Measurements from ENCODE around the gene PHYHD1. TPM values are rescaled to one million over a fixed set of nuclear protein-coding genes. Genes with fewer than 3 reads are reported as not detected.

PHYHD1 gene
- total and polyA plus RNA-seq, 8 donors, result 20.7 to 71.3 (median 45.9) TPM

DNA sequence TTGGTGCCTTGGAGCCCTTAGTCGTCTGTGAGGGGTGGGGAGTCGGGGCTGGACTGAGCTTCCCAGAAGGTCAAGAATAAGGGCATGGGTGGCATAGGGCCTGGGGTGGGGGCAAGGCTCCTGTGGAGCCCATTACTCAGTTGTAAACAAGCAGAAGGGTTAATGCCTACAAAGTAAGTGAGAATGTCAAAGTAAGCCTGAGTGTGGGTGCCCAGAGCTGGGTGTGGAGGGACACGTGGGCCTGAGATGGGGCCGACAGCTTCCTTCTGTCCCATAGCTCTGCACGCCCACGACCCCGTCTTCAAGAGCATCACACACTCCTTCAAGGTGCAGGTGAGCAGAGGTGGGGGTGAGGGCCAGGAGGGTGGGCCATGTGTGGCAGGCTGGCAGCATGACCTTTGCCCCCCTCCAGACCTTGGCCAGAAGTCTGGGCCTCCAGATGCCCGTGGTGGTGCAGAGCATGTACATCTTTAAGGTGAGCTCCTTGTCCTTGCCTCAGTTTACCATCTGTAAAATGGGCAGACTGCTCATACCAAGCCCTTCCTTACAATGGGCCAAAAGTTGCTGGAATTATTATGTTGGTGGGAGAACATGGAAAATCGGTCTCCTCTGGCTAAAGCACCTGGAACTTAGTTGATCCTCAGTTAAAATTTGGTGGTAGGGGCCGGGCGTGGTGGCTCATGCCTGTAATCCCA lies 15.5 kb downstream of the PHYHD1 start:
- no peaks in the 10 kb centered on the region for H3K27me3 ChIP-seq
- H3K27ac ChIP-seq, result no peak overlapping the region
- DNase-seq (peak in 1 of 6 donors; percentile 48), FAIRE-seq (no peak), ATAC-seq (no peak)
- no peak for TF ChIP-seq CTCF (IDR thresholded peaks at IDR 0.05)
- H3K9me3 ChIP-seq, result no peaks in the 10 kb centered on the region
- no peak overlapping the region for H3K4me3 ChIP-seq
- no peaks in the 10 kb centered on the region for H3K36me3 ChIP-seq
- 83 to 85% methylated on average over 11 of the region's 11 CpGs for WGBS, 2 donors
- H3K4me1 ChIP-seq, result no peaks in the 10 kb centered on the region
- intact Hi-C loops (cut with DNase I), result no loop called here

DNA sequence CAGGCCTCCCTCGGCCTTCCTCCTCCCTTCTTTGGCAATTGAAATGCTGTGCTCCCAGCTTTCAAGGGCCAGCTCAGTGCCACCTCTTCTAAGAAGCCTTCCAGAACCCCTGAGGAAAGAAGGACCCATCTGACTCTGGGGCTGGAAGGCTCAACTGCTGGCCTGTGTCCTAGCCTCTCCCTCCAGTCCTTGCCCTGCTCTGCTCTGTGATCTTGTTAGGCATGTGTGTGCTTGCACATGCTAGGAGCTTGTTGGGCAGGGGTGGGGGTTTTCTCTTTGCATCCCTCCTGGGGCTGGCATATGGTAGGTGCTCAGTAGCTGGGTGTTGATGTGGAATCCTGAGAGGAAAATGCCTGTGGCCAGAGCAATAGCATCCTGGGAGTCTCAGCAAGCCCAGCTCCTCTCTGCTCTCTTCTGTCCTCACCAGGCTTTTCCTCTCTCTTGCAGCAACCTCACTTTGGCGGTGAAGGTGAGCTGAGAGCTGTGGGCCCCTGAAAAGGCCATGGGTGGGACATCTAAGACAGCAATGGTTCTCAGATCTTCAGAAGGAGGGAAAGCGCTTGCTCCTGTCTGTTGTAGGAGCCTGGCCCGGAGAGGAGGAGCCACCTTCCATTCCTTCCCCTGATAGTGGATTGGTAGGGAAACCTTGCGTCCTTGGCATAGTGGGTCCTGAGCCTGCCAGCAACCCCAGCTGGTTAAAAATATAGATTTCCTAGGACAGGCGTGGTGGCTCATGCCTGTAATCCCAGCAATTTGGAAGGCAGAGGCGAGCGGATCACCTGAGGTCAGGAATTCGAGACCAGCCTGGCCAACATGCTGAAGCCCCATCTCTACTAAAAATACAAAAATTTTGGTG lies 16.8 kb downstream of the PHYHD1 start:
- FAIRE-seq, result no peak
- 94 to 95% methylated on average over 9 of the region's 9 CpGs for WGBS, 2 donors
- Histone ChIP-seq H3K36me3 (no peaks in the 10 kb centered on the region), H3K4me1 (no peaks in the 10 kb centered on the region), H3K27ac (no peak overlapping the region), H3K4me3 (no peak overlapping the region), H3K9me3 (no peaks in the 10 kb centered on the region), H3K27me3 (no peaks in the 10 kb centered on the region)
- TF ChIP-seq CTCF (IDR thresholded peaks at IDR 0.05), result no peak
- DNase-seq, result peak in 1 of 6 donors; percentile 11
- intact Hi-C loops (cut with DNase I), result no loop called here
- no peak for ATAC-seq

DNA sequence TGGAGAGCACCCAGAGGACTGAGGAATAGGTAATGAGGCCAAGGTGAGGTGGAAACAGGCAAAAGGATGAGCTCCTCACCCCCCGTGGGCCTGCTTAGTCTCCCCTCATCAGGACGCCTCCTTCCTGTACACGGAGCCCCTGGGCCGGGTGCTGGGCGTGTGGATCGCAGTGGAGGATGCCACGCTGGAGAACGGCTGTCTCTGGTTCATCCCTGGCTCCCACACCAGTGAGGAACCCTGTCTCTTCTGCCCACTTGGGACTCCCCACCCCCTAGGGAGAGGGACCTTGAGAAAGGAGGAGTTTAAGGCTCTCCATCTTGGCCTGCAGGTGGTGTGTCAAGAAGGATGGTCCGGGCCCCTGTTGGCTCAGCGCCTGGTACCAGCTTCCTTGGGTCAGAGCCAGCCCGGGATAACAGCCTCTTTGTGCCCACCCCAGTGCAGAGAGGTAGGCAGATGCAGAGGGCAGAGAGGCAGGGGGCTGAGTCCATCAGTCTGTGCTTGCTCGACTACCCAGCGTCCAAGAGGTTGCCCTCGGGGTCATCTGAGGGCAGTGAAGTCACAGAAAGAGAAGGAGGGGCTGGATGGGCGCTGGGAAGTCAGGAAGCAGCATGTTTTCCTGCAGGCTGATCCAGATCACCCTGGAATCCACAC lies 19.6 kb downstream of the PHYHD1 start:
- Histone ChIP-seq H3K4me3 (no peak overlapping the region), H3K4me1 (no peaks in the 10 kb centered on the region), H3K27ac (no peak overlapping the region), H3K27me3 (no peaks in the 10 kb centered on the region), H3K9me3 (no peaks in the 10 kb centered on the region), H3K36me3 (no peaks in the 10 kb centered on the region)
- TF ChIP-seq CTCF (IDR thresholded peaks at IDR 0.05), result no peak
- DNase-seq, result peak in 1 of 6 donors; percentile 40
- FAIRE-seq, result no peak
- WGBS, 2 donors, result 77 to 83% methylated on average over 15 of the region's 15 CpGs
- no peak for ATAC-seq
- intact Hi-C loops (cut with DNase I), result no loop called here

GRCh38 chr9:128940946-128941755 lies 20.4 kb downstream of the PHYHD1 start:
- no peak for FAIRE-seq
- Histone ChIP-seq H3K27ac (no peak overlapping the region), H3K9me3 (no peaks in the 10 kb centered on the region), H3K36me3 (no peaks in the 10 kb centered on the region), H3K4me3 (no peak overlapping the region), H3K4me1 (no peaks in the 10 kb centered on the region), H3K27me3 (no peaks in the 10 kb centered on the region)
- 89% methylated on average over 12 of the region's 12 CpGs for WGBS, 2 donors
- no peak for TF ChIP-seq CTCF (IDR thresholded peaks at IDR 0.05)
- ATAC-seq, result no peak
- DNase-seq, result peak in 1 of 6 donors; percentile 58
- intact Hi-C loops (cut with DNase I), result no loop called here
